ENCODE data around the gene VSTM2B.

Gene VSTM2B

GRCh38 chr19:29576761-29577648 lies 51.2 kb downstream of the VSTM2B start:
- DNase-seq (ENCODE audit: low spot score), result no peak
- Histone ChIP-seq H3K36me3 (replicated peaks in 1 of 2; ENCODE audit: control insufficient read depth in 2 of 2, insufficient read depth in 2 of 2, low read length in 2 of 2) (no peaks in the 10 kb centered on the region), H3K27me3 (ENCODE audit: control insufficient read depth in 3 of 3, insufficient read depth in 3 of 3, low read depth in 1 of 3, low read length in 3 of 3) (peaks cover 0 to 52% (median 0%) of the 10 kb centered on the region in 3 experiments), H3K23ac (ENCODE audit: low read depth, low read length, poor library complexity) (no peak overlapping the region), H2BK15ac (ENCODE audit: low read length) (no peak overlapping the region), H3K18ac (ENCODE audit: low read length) (no peak overlapping the region), H3K79me1 (ENCODE audit: low read depth, low read length) (no peaks in the 10 kb centered on the region), H2BK5ac (ENCODE audit: low read length) (no peak overlapping the region), H3K14ac (ENCODE audit: low read length) (no peak overlapping the region), H2BK12ac (ENCODE audit: low read length) (no peak overlapping the region), H3K4me3 (ENCODE audit: low read length in 2 of 2) (no peak overlapping the region), H2BK120ac (ENCODE audit: low read depth, low read length) (no peak overlapping the region), H3K4ac (ENCODE audit: low read length) (no peak overlapping the region), H2AFZ (ENCODE audit: low read length) (no peak overlapping the region), H3K4me2 (ENCODE audit: insufficient read depth, low read length, poor library complexity, severe bottlenecking) (no peak overlapping the region), H4K8ac (ENCODE audit: low read depth, low read length) (no peak overlapping the region), H2AK5ac (ENCODE audit: low read depth, low read length) (no peak overlapping the region), H3K4me1 (ENCODE audit: control insufficient read depth in 2 of 2, insufficient read depth in 1 of 2, low read depth in 1 of 2, low read length in 2 of 2) (no peaks in the 10 kb centered on the region), H3K9ac (ENCODE audit: low read depth, low read length, poor library complexity) (no peak overlapping the region), H3K27ac (replicated peaks; ENCODE audit: low read length) (no peak overlapping the region), H3K9me3 (replicated peaks in 1 of 2; ENCODE audit: control insufficient read depth in 2 of 2, insufficient read depth in 1 of 2, low read depth in 1 of 2, low read length in 2 of 2) (no peaks in the 10 kb centered on the region), H4K91ac (ENCODE audit: low read depth, low read length, poor library complexity) (no peak overlapping the region)
- no CpG with 5 or more reads among the region's 15 CpGs for WGBS, 2 donors (ENCODE audit: extremely low coverage in 2 of 2, insufficient read length in 2 of 2, insufficient replicate concordance in 1 of 2)

DNA sequence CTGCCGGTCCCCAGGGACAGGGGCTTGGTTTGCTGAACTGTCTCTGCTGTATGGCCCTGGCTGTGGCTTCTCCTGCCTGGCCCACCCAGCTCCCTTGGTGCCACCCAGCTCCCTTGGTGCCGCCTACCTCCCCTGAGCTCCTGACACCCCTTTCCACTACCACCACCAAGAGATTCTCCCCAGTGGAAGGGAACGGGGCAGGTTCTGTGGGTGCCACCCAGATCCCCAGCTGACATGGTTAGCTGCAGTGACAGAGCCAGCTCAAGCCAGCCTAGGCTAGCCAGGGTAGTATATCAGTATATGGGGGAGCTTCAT lies 51.8 kb downstream of the VSTM2B start:
- H3K27me3 ChIP-seq (ENCODE audit: control insufficient read depth in 3 of 3, insufficient read depth in 3 of 3, low read depth in 1 of 3, low read length in 3 of 3), result peaks cover 0 to 50% (median 0%) of the 10 kb centered on the region in 3 experiments

GRCh38 chr19:29578349-29578748 lies 52.6 kb downstream of the VSTM2B start:
- Histone ChIP-seq H2AFZ (ENCODE audit: low read length) (no peak overlapping the region), H3K18ac (ENCODE audit: low read length) (no peak overlapping the region), H3K4me1 (ENCODE audit: control insufficient read depth in 2 of 2, insufficient read depth in 1 of 2, low read depth in 1 of 2, low read length in 2 of 2) (no peaks in the 10 kb centered on the region), H3K36me3 (replicated peaks in 1 of 2; ENCODE audit: control insufficient read depth in 2 of 2, insufficient read depth in 2 of 2, low read length in 2 of 2) (no peaks in the 10 kb centered on the region), H3K23ac (ENCODE audit: low read depth, low read length, poor library complexity) (no peak overlapping the region), H4K8ac (ENCODE audit: low read depth, low read length) (no peak overlapping the region), H3K4ac (ENCODE audit: low read length) (no peak overlapping the region), H3K4me3 (ENCODE audit: low read length in 2 of 2) (no peak overlapping the region), H2BK120ac (ENCODE audit: low read depth, low read length) (no peak overlapping the region), H2AK5ac (ENCODE audit: low read depth, low read length) (no peak overlapping the region), H3K14ac (ENCODE audit: low read length) (no peak overlapping the region), H3K27ac (replicated peaks; ENCODE audit: low read length) (no peak overlapping the region), H3K9me3 (replicated peaks in 1 of 2; ENCODE audit: control insufficient read depth in 2 of 2, insufficient read depth in 1 of 2, low read depth in 1 of 2, low read length in 2 of 2) (no peaks in the 10 kb centered on the region), H2BK5ac (ENCODE audit: low read length) (no peak overlapping the region), H2BK15ac (ENCODE audit: low read length) (no peak overlapping the region), H2BK12ac (ENCODE audit: low read length) (no peak overlapping the region), H3K9ac (ENCODE audit: low read depth, low read length, poor library complexity) (no peak overlapping the region), H3K4me2 (ENCODE audit: insufficient read depth, low read length, poor library complexity, severe bottlenecking) (no peak overlapping the region), H4K91ac (ENCODE audit: low read depth, low read length, poor library complexity) (no peak overlapping the region), H3K79me1 (ENCODE audit: low read depth, low read length) (no peaks in the 10 kb centered on the region), H3K27me3 (ENCODE audit: control insufficient read depth in 3 of 3, insufficient read depth in 3 of 3, low read depth in 1 of 3, low read length in 3 of 3) (peaks cover 0 to 44% (median 0%) of the 10 kb centered on the region in 3 experiments)
- DNase-seq (ENCODE audit: low spot score), result no peak
- WGBS, 2 donors (ENCODE audit: extremely low coverage in 2 of 2, insufficient read length in 2 of 2, insufficient replicate concordance in 1 of 2), result no CpG with 5 or more reads among the region's 8 CpGs

More for the DNA sequence above, 51.8 kb downstream of the VSTM2B start:
- no peak overlapping the region for H4K8ac ChIP-seq (ENCODE audit: low read depth, low read length)
- no peak for DNase-seq (ENCODE audit: low spot score)
- H3K18ac ChIP-seq (ENCODE audit: low read length), result no peak overlapping the region
- H3K9ac ChIP-seq (ENCODE audit: low read depth, low read length, poor library complexity), result no peak overlapping the region
- H3K27ac ChIP-seq (replicated peaks; ENCODE audit: low read length), result no peak overlapping the region
- no peak overlapping the region for H2BK5ac ChIP-seq (ENCODE audit: low read length)
- H3K4ac ChIP-seq (ENCODE audit: low read length), result no peak overlapping the region
- no peak overlapping the region for H2AFZ ChIP-seq (ENCODE audit: low read length)
- WGBS, 2 donors (ENCODE audit: extremely low coverage in 2 of 2, insufficient read length in 2 of 2, insufficient replicate concordance in 1 of 2), result no CpG with 5 or more reads among the region's 3 CpGs
- H3K79me1 ChIP-seq (ENCODE audit: low read depth, low read length), result no peaks in the 10 kb centered on the region
- H3K9me3 ChIP-seq (replicated peaks in 1 of 2; ENCODE audit: control insufficient read depth in 2 of 2, insufficient read depth in 1 of 2, low read depth in 1 of 2, low read length in 2 of 2), result no peaks in the 10 kb centered on the region
- no peak overlapping the region for H2BK120ac ChIP-seq (ENCODE audit: low read depth, low read length)
- H3K4me2 ChIP-seq (ENCODE audit: insufficient read depth, low read length, poor library complexity, severe bottlenecking), result no peak overlapping the region
- no peak overlapping the region for H3K23ac ChIP-seq (ENCODE audit: low read depth, low read length, poor library complexity)
- no peak overlapping the region for H2BK15ac ChIP-seq (ENCODE audit: low read length)
- H3K36me3 ChIP-seq (replicated peaks in 1 of 2; ENCODE audit: control insufficient read depth in 2 of 2, insufficient read depth in 2 of 2, low read length in 2 of 2), result no peaks in the 10 kb centered on the region
- H3K4me3 ChIP-seq (ENCODE audit: low read length in 2 of 2), result no peak overlapping the region
- no peaks in the 10 kb centered on the region for H3K4me1 ChIP-seq (ENCODE audit: control insufficient read depth in 2 of 2, insufficient read depth in 1 of 2, low read depth in 1 of 2, low read length in 2 of 2)
- H4K91ac ChIP-seq (ENCODE audit: low read depth, low read length, poor library complexity), result no peak overlapping the region
- no peak overlapping the region for H2AK5ac ChIP-seq (ENCODE audit: low read depth, low read length)
- H2BK12ac ChIP-seq (ENCODE audit: low read length), result no peak overlapping the region
- no peak overlapping the region for H3K14ac ChIP-seq (ENCODE audit: low read length)

- Histone ChIP-seq H3K4me3 (ENCODE audit: low read length in 2 of 2) (no peak overlapping the region), H3K4ac (ENCODE audit: low read length) (no peak overlapping the region), H3K9me3 (replicated peaks in 1 of 2; ENCODE audit: control insufficient read depth in 2 of 2, insufficient read depth in 1 of 2, low read depth in 1 of 2, low read length in 2 of 2) (no peaks in the 10 kb centered on the region), H2AFZ (ENCODE audit: low read length) (no peak overlapping the region), H2BK120ac (ENCODE audit: low read depth, low read length) (no peak overlapping the region), H3K18ac (ENCODE audit: low read length) (no peak overlapping the region), H3K4me2 (ENCODE audit: insufficient read depth, low read length, poor library complexity, severe bottlenecking) (no peak overlapping the region), H2BK5ac (ENCODE audit: low read length) (no peak overlapping the region), H3K23ac (ENCODE audit: low read depth, low read length, poor library complexity) (no peak overlapping the region), H4K8ac (ENCODE audit: low read depth, low read length) (no peak overlapping the region), H2AK5ac (ENCODE audit: low read depth, low read length) (no peak overlapping the region), H3K27ac (replicated peaks; ENCODE audit: low read length) (no peak overlapping the region), H3K14ac (ENCODE audit: low read length) (peak overlapping the region; percentile 32), H2BK15ac (ENCODE audit: low read length) (no peak overlapping the region), H3K79me1 (ENCODE audit: low read depth, low read length) (no peaks in the 10 kb centered on the region), H3K9ac (ENCODE audit: low read depth, low read length, poor library complexity) (no peak overlapping the region), H4K91ac (ENCODE audit: low read depth, low read length, poor library complexity) (no peak overlapping the region), H2BK12ac (ENCODE audit: low read length) (no peak overlapping the region), H3K27me3 (ENCODE audit: control insufficient read depth in 3 of 3, insufficient read depth in 3 of 3, low read depth in 1 of 3, low read length in 3 of 3) (peaks cover 0 to 38% (median 0%) of the 10 kb centered on the region in 3 experiments), H3K36me3 (replicated peaks in 1 of 2; ENCODE audit: control insufficient read depth in 2 of 2, insufficient read depth in 2 of 2, low read length in 2 of 2) (no peaks in the 10 kb centered on the region), H3K4me1 (ENCODE audit: control insufficient read depth in 2 of 2, insufficient read depth in 1 of 2, low read depth in 1 of 2, low read length in 2 of 2) (peaks cover 0 to 2% of the 10 kb centered on the region in 2 donors)
- DNase-seq (ENCODE audit: low spot score), result no peak
- WGBS, 2 donors (ENCODE audit: extremely low coverage in 2 of 2, insufficient read length in 2 of 2, insufficient replicate concordance in 1 of 2), result no CpG with 5 or more reads among the region's 6 CpGs
These were observed 53.6 kb downstream of the VSTM2B start for GRCh38 chr19:29579308-29579910.

Measured in neuronal stem cell (in vitro differentiated cells).